Stimulated activated CD8-positive, alpha-beta memory T cell treated with anti-CD3 and anti-CD28 coated beads, Interleukin-7, amount 100 ng/mL, for 48 hours (primary cell): Measurements from ENCODE around the gene OSTN.
"Not testable (repeated sequence)": the region's sequence is repeated elsewhere in the genome, so short reads cannot be mapped to it uniquely, and the experiment has no call there.

ENCODE experiments used
- DNase-seq, 2 donors: peaks; one replicate each; pipeline ENCODE4 v3.0.0-alpha.2; 2020; ENCODE audit warnings: low read depth in 1 of 2; ENCODE audit errors: extremely low read depth in 1 of 2

The OSTN gene

DNA sequence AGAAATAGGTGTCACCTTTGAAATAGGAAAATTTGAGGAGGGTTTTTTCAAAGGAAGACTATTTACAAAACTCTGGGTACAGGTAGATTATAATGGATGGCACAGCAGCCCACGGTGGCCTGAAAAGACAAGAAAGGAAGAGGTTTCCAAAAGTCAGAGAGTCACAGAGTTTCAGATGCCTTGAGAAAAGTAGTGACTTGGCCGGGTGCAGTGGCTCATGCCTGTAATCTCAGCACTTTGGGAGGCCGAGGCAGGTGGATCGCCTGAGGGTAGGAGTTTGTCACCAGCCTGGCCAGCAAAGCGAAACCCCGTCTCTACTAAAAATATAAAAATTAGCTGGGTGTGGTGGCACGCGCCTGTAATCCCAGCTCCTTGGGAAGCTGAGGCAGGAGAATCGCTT, 35.2 kb downstream of the OSTN start:
- DNase-seq, result no peak

GRCh38 chr3:191235331-191236314, 36.6 kb downstream of the OSTN start:
- DNase-seq, result no peak

DNA sequence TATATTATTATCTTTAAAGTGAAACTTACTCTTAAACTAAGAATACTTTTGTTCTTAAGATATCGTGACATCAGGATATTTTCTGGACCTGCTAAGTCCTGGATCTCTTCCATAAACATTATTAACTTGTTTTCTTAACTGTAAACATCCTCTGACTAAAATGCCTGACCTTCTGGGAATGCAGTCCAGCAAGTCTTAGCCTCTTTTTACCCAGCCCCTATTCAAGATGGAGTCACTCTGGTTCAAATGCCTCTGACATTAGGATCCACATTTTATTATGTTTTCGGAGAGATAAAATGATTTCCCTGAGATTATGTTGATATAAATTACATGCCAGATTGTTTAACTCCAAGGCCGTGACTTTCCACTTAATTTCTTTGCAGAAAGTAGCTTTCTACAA, 37.6 kb downstream of the OSTN start:
- no peak for DNase-seq

- no peak for DNase-seq
Observed at GRCh38 chr3:191237047-191237882, 38.2 kb downstream of the OSTN start.

- DNase-seq, result no peak
Observed at GRCh38 chr3:191238321-191238817, 39.3 kb downstream of the OSTN start.

DNA sequence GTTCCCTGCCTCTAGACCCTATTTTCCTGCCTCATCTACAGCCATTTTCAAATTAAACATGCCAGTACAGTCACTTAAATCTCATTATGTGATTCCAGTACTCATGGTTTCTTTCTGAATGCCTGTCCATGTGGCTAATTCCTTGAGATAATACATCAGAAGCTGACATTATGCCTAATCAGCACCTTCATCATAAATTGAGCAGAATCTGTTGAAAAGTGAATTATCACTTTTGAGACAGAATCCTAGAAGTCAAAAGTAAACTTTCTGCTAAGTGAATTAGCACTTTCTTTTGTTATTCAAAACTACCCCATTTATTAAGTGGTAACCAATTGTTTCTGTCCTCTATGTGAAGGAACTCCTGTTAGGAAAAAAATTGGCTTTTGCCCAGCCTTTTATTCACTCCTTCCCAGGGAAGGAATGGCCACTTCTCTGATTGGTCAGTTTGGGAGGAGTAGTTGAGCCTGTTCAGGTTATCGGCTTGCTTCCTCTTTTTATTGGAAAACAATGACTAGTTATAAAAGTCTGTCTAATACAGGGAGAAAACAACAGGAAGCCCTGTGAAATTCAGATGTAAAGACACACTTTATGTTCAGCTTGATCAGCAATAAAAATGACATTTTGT, 40.5 kb downstream of the OSTN start:
- DNase-seq, result no peak

- no peak for DNase-seq
Observed at GRCh38 chr3:191240486-191240885, 41.4 kb downstream of the OSTN start.

- DNase-seq, result no peak
Observed at GRCh38 chr3:191244242-191244867, 45.3 kb downstream of the OSTN start.

GRCh38 chr3:191246034-191246433, 47.0 kb downstream of the OSTN start:
- DNase-seq, result not testable (repeated sequence)

GRCh38 chr3:191246630-191247029, 47.6 kb downstream of the OSTN start:
- no peak for DNase-seq

GRCh38 chr3:191253089-191253799, 54.2 kb downstream of the OSTN start:
- DNase-seq, result no peak

DNA sequence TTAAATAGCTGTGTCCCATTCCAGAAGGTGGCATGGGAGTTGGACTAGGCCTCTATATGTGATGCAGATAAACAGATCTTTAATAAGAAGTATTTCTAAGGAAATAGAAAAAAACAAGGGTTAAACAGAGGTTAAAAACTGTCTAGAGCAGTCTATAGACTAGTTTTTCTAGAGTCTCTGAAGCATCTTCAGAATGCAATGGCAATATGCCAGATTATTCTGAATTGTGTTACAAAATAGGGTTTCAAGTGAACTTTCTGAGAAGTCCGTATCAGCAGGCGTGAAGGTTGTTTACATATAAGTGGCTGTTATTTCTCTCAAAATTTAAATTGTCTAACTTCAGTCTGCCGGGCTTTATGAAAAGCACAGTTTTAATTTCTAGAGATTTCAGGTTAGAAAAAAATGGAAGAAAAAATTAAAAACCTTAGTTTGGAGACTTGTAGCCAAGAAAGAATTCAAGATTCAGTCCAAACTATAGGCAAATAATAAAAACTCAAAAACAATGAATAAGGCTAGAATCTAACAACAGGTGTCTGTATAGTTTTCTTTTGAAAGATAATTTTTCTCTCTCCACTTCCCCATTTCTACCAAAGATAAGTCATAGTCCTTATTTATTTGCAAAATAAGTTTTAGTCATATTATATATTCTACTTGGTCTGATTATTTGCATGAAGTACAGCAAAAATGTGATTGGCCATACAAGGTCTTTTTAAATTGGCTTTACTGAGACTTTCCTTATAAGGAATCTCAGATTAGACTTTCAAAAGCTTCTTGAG, 55.2 kb downstream of the OSTN start:
- DNase-seq, result no peak

DNA sequence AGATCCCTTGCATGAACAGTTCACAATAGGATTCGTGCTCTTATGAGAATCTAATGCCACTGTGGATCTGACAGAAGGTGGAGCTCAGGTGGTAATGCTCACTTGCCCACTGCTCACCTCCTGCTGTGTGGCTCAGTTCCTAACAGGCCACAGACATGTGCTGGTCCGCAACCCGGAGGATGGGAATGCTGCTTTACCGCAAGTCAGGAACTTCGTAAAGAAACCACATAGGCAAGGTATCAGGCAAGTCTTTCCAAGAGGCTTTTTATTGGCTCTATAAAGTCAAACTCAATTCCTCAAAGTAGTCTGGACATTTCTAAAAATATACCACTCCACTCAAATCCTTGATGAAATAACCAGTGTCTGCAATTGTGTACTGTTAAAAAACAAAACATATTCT, 56.1 kb downstream of the OSTN start:
- DNase-seq, result no peak

DNA sequence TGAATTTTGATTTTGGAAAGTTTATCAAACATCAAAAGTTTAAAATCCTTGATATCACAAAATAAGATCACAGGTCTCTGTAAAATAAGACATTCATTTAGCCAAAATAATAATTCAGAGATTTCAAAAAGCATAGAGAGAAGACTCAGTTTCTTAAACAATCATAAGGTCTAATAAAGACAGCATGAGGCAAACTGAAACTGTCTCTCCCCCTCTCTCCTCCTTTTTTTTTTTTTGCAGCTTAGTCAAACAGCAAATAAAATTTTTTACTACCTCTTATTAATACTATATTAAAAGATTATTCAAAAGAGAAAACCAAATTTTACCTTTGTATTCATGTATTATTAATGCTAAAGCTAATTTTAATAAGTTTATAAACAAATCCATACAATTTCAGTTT, 57.4 kb downstream of the OSTN start:
- no peak for DNase-seq

DNA sequence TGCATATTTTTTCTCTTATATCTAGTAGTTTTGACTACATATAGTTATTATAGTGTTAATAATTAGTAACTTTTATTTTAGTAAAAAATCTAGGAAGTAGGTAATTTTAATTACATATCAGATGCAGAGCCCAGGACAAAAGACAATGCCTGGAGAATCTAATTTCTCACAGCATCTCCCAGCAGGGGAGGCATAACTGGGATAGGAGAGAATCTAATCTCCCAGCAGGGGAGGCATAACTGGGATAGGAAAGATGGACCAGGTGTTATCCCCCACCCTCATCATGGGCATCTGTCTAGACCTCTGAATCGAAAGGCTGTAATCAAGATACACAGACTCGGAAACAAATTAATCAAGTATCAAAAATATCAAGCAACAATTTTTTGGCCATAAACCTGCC, 58.2 kb downstream of the OSTN start:
- DNase-seq, result no peak

GRCh38 chr3:191259486-191259885, 60.4 kb downstream of the OSTN start:
- DNase-seq, result no peak

DNA sequence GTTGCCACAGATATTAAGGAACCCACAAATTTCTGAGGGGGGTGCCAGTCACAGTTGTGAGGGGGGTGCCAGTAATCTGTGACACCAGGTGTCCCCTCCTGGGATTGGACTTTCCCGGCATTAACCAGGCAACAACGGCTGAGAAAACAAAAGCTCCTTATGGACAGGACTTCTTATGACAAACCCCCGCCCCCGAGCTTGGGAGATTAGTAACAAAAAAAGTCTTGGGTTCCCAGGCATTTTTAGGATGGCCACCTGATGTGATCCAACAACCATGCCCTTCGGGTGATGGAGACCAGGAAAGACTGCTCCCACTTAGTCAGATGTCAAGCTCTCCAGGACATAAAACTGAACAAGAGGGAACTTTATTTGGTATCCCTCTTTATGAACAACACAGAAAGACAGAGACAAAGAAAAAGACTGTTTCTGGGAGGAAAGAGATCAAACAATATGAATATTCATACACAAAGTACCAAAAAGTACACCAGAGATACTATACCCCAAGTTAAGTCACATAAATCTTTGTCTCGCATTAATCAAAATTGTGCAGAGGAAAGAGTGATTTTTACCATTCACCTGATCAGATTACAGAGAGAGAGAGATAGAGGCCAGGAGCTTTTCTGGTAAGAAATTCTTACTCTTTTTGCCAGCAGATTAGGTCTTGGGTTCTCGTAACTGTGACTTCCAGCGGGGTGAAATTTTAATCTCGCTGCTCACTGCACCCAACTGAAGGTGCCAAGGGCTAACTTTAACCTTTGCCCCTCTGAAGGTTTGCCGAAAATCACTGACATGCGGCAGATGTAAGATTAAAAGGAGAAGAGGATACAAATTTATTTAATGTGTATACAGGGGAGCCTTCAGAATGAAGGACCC, 61.6 kb downstream of the OSTN start:
- DNase-seq, result no peak

DNA sequence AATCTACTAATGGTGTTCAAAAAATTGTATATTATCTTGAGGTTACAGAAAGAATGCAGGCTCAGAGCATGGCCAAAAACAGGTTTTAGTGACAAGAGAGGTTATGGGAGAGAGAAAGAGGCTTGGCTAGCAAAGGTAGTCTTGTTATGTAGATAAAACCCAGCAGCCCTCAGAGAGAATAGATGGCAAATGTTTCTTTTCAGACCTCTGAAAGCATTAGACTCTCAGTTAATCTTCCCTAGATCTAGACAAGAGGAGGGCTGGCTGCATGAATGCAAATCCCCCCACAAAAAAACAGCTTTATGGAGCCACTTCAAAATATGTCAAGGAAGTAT, 62.2 kb downstream of the OSTN start:
- no peak for DNase-seq
